ENCODE measurements around the gene TNFRSF13B. TPM values are rescaled to one million over a fixed set of nuclear protein-coding genes. Genes with fewer than 3 reads are reported as not detected.

TNFRSF13B gene
- polyA plus RNA-seq, 1 donor (not counting 4 experiments of a cell fraction or from before 2014, with no cell fraction given) = not detected

- no peak for DNase-seq (ENCODE audit: low read depth, low spot score)
- no peak overlapping the region for H2AFZ ChIP-seq (ENCODE audit: control insufficient read depth, low read length)
- H3K4me2 ChIP-seq (ENCODE audit: control insufficient read depth, extremely low read depth, insufficient read depth, low read depth, low read length) = no peak overlapping the region
- H3K4me3 ChIP-seq (ENCODE audit: control insufficient read depth in 2 of 3, extremely low read depth in 1 of 3, insufficient read depth in 2 of 3, low read depth in 1 of 3, low read length in 3 of 3) = no peak overlapping the region
- no peaks in the 10 kb centered on the region for H3K79me2 ChIP-seq (ENCODE audit: control insufficient read depth, insufficient read depth, low read length)
- H3K9me3 ChIP-seq (ENCODE audit: control insufficient read depth, low read depth, low read length) = no peaks in the 10 kb centered on the region
- no peak overlapping the region for H3K27ac ChIP-seq (ENCODE audit: control insufficient read depth, insufficient read depth, low read length)
- FAIRE-seq = no peak
- dilution Hi-C loops (cut with MboI; ENCODE audit: extremely low pct_ligation_motif_present, low sequenced_read_pairs) = no loop called here
- H3K36me3 ChIP-seq (ENCODE audit: control insufficient read depth in 2 of 2, extremely low read depth in 1 of 2, insufficient read depth in 2 of 2, low read length in 2 of 2) = no peaks in the 10 kb centered on the region
- H3K9me1 ChIP-seq (ENCODE audit: control insufficient read depth, extremely low read depth, insufficient read depth, low read length) = no peaks in the 10 kb centered on the region
- no peak for TF ChIP-seq EZH2 (IDR thresholded peaks at IDR 0.05; ENCODE audit: low read length)
- no peak for TF ChIP-seq CTCF (optimal IDR thresholded peaks at IDR 0.05 in 1 of 3, IDR thresholded peaks at IDR 0.05 in 1 of 3, conservative IDR thresholded peaks at IDR 0.05 in 1 of 3; ENCODE audit: extremely low read depth in 1 of 3, insufficient read depth in 2 of 3, low read length in 3 of 3)
- no peaks in the 10 kb centered on the region for H4K20me1 ChIP-seq (ENCODE audit: control insufficient read depth, extremely low read depth, insufficient read depth, low read length)
- H3K9ac ChIP-seq (ENCODE audit: control insufficient read depth, extremely low read depth, insufficient read depth, low read length) = no peak overlapping the region
- H3K27me3 ChIP-seq (ENCODE audit: control insufficient read depth, extremely low read depth, insufficient read depth, low read length) = peaks cover 24% of the 10 kb centered on the region
- no peaks in the 10 kb centered on the region for H3K4me1 ChIP-seq (ENCODE audit: control insufficient read depth, extremely low read depth, insufficient read depth, low read length)
These were observed 17.4 kb downstream of the TNFRSF13B start for GRCh38 chr17:16954521-16954920.

- no peaks in the 10 kb centered on the region for H4K20me1 ChIP-seq (ENCODE audit: control insufficient read depth, extremely low read depth, insufficient read depth, low read length)
- peaks cover 24% of the 10 kb centered on the region for H3K27me3 ChIP-seq (ENCODE audit: control insufficient read depth, extremely low read depth, insufficient read depth, low read length)
- H3K9ac ChIP-seq (ENCODE audit: control insufficient read depth, extremely low read depth, insufficient read depth, low read length) = no peak overlapping the region
- DNase-seq (ENCODE audit: low read depth, low spot score) (no peak), FAIRE-seq (no peak)
- no peak overlapping the region for H3K27ac ChIP-seq (ENCODE audit: control insufficient read depth, insufficient read depth, low read length)
- H3K9me3 ChIP-seq (ENCODE audit: control insufficient read depth, low read depth, low read length) = no peaks in the 10 kb centered on the region
- no peak overlapping the region for H3K4me2 ChIP-seq (ENCODE audit: control insufficient read depth, extremely low read depth, insufficient read depth, low read depth, low read length)
- H3K4me1 ChIP-seq (ENCODE audit: control insufficient read depth, extremely low read depth, insufficient read depth, low read length) = no peaks in the 10 kb centered on the region
- H3K9me1 ChIP-seq (ENCODE audit: control insufficient read depth, extremely low read depth, insufficient read depth, low read length) = no peaks in the 10 kb centered on the region
- TF ChIP-seq EZH2 (IDR thresholded peaks at IDR 0.05; ENCODE audit: low read length) = no peak
- no peak for TF ChIP-seq CTCF (optimal IDR thresholded peaks at IDR 0.05 in 1 of 3, IDR thresholded peaks at IDR 0.05 in 1 of 3, conservative IDR thresholded peaks at IDR 0.05 in 1 of 3; ENCODE audit: extremely low read depth in 1 of 3, insufficient read depth in 2 of 3, low read length in 3 of 3)
- no peaks in the 10 kb centered on the region for H3K79me2 ChIP-seq (ENCODE audit: control insufficient read depth, insufficient read depth, low read length)
- no peak overlapping the region for H2AFZ ChIP-seq (ENCODE audit: control insufficient read depth, low read length)
- H3K36me3 ChIP-seq (ENCODE audit: control insufficient read depth in 2 of 2, extremely low read depth in 1 of 2, insufficient read depth in 2 of 2, low read length in 2 of 2) = no peaks in the 10 kb centered on the region
- dilution Hi-C loops (cut with MboI; ENCODE audit: extremely low pct_ligation_motif_present, low sequenced_read_pairs) = no loop called here
- H3K4me3 ChIP-seq (ENCODE audit: control insufficient read depth in 2 of 3, extremely low read depth in 1 of 3, insufficient read depth in 2 of 3, low read depth in 1 of 3, low read length in 3 of 3) = no peak overlapping the region
These were observed 18.1 kb downstream of the TNFRSF13B start for GRCh38 chr17:16953841-16954240.
